ENCODE measurements around the gene PRG2. TPM values are rescaled to one million over a fixed set of nuclear protein-coding genes. Genes with fewer than 3 reads are reported as not detected.

PRG2 gene
- total RNA-seq, 1 donor from 2014 or later, result 1.0 TPM

DNA sequence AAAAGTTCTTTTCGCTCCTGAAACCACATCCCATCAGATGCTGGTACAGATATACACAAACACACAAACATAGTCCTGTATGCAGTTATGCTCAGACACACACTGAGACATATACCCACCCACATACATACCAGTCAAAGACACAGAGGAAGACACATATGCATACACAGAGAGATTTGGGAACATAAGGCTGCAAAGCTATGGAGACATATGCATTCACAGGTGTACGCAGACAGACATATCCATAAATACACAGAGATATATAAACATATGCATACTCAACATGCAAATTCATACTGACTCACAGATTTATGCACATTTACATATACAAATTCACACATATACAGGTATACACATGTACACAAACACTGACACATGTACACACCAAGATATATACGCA, 15.5 kb downstream of the PRG2 start:
- no peak overlapping the region for H3K27ac ChIP-seq (ENCODE audit: low read depth, low read length)
- no peaks in the 10 kb centered on the region for H3K4me1 ChIP-seq (ENCODE audit: control insufficient read depth in 3 of 3, insufficient read depth in 3 of 3, low read length in 3 of 3)
- no peak overlapping the region for H3K4me3 ChIP-seq (ENCODE audit: low read length in 3 of 3)
- H3K27me3 ChIP-seq (ENCODE audit: control insufficient read depth in 3 of 3, insufficient read depth in 3 of 3, low read length in 3 of 3), result peaks cover 0 to 11% (median 7%) of the 10 kb centered on the region in 3 donors
- H3K36me3 ChIP-seq (ENCODE audit: control insufficient read depth in 3 of 3, insufficient read depth in 3 of 3, low read length in 3 of 3), result no peaks in the 10 kb centered on the region
- no peak overlapping the region for H3K9ac ChIP-seq (ENCODE audit: low read depth in 1 of 3, low read length in 3 of 3)
- H3K9me3 ChIP-seq (ENCODE audit: control insufficient read depth in 3 of 3, low read length in 3 of 3), result no peaks in the 10 kb centered on the region

DNA sequence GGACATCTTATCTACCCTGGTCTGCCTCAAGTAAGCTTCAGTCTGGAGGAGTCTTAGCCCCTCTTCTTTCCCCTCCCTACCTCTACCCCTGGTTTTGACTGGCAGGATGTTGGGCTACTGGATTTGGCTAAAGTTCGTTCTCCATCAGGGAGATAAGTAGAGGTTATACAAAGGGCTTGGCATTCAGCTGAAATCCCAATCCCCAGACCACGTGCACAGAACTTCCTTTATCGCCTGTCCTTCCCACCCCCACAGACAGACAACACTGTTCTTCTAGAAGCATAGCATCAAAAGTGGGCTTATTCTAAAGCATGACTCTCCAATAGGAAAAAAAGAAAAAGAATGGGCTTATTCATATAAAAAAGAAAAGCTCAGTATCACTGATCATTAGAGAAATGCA, 17.3 kb downstream of the PRG2 start:
- Histone ChIP-seq H3K4me1 (ENCODE audit: control insufficient read depth in 3 of 3, insufficient read depth in 3 of 3, low read length in 3 of 3) (peaks cover 0 to 3% (median 0%) of the 10 kb centered on the region in 3 donors), H3K4me3 (ENCODE audit: low read length in 3 of 3) (no peak overlapping the region), H3K9ac (ENCODE audit: low read depth in 1 of 3, low read length in 3 of 3) (no peak overlapping the region), H3K27ac (ENCODE audit: low read depth, low read length) (no peak overlapping the region), H3K36me3 (ENCODE audit: control insufficient read depth in 3 of 3, insufficient read depth in 3 of 3, low read length in 3 of 3) (no peaks in the 10 kb centered on the region), H3K27me3 (ENCODE audit: control insufficient read depth in 3 of 3, insufficient read depth in 3 of 3, low read length in 3 of 3) (peaks cover 1 to 7% (median 4%) of the 10 kb centered on the region in 3 donors), H3K9me3 (ENCODE audit: control insufficient read depth in 3 of 3, low read length in 3 of 3) (no peaks in the 10 kb centered on the region)

GRCh38 chr11:57370941-57371340, 19.5 kb downstream of the PRG2 start:
- no peak overlapping the region for H3K9ac ChIP-seq (ENCODE audit: low read depth in 1 of 3, low read length in 3 of 3)
- H3K36me3 ChIP-seq (ENCODE audit: control insufficient read depth in 3 of 3, insufficient read depth in 3 of 3, low read length in 3 of 3), result no peaks in the 10 kb centered on the region
- H3K4me3 ChIP-seq (ENCODE audit: low read length in 3 of 3), result no peak overlapping the region
- H3K4me1 ChIP-seq (ENCODE audit: control insufficient read depth in 3 of 3, insufficient read depth in 3 of 3, low read length in 3 of 3), result peaks cover 0 to 3% (median 0%) of the 10 kb centered on the region in 3 donors
- H3K27me3 ChIP-seq (ENCODE audit: control insufficient read depth in 3 of 3, insufficient read depth in 3 of 3, low read length in 3 of 3), result peaks cover 0 to 3% (median 0%) of the 10 kb centered on the region in 3 donors
- H3K27ac ChIP-seq (ENCODE audit: low read depth, low read length), result no peak overlapping the region
- no peaks in the 10 kb centered on the region for H3K9me3 ChIP-seq (ENCODE audit: control insufficient read depth in 3 of 3, low read length in 3 of 3)

GRCh38 chr11:57370251-57370650, 20.2 kb downstream of the PRG2 start:
- Histone ChIP-seq H3K27me3 (ENCODE audit: control insufficient read depth in 3 of 3, insufficient read depth in 3 of 3, low read length in 3 of 3) (peaks cover 0 to 3% (median 0%) of the 10 kb centered on the region in 3 donors), H3K4me1 (ENCODE audit: control insufficient read depth in 3 of 3, insufficient read depth in 3 of 3, low read length in 3 of 3) (peaks cover 0 to 3% (median 0%) of the 10 kb centered on the region in 3 donors), H3K27ac (ENCODE audit: low read depth, low read length) (no peak overlapping the region), H3K9me3 (ENCODE audit: control insufficient read depth in 3 of 3, low read length in 3 of 3) (no peaks in the 10 kb centered on the region), H3K4me3 (ENCODE audit: low read length in 3 of 3) (no peak overlapping the region), H3K9ac (ENCODE audit: low read depth in 1 of 3, low read length in 3 of 3) (no peak overlapping the region), H3K36me3 (ENCODE audit: control insufficient read depth in 3 of 3, insufficient read depth in 3 of 3, low read length in 3 of 3) (no peaks in the 10 kb centered on the region)

DNA sequence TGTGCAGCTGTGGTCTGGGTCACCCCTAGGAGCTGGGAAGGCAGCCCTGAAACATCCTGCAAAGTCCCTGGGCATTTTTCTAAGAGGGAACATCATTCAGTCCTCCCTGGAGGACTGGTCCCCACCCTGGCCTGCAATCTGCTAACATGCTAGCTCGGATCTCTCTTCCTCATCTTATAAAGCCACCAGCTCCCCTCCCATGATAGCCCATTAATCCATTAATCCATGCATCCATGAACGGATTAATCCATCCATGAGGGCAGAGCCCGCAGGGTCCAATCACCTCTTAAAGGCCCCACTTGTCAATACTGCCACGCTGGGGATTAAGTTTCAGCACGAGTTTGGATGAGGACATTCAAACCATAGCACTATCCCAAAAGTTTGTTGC, 21.6 kb downstream of the PRG2 start:
- Histone ChIP-seq H3K4me1 (ENCODE audit: control insufficient read depth in 3 of 3, insufficient read depth in 3 of 3, low read length in 3 of 3) (peaks cover 0 to 3% (median 0%) of the 10 kb centered on the region in 3 donors), H3K9me3 (ENCODE audit: control insufficient read depth in 3 of 3, low read length in 3 of 3) (no peaks in the 10 kb centered on the region), H3K9ac (ENCODE audit: low read depth in 1 of 3, low read length in 3 of 3) (no peak overlapping the region), H3K36me3 (ENCODE audit: control insufficient read depth in 3 of 3, insufficient read depth in 3 of 3, low read length in 3 of 3) (no peaks in the 10 kb centered on the region), H3K27ac (ENCODE audit: low read depth, low read length) (no peak overlapping the region), H3K4me3 (ENCODE audit: low read length in 3 of 3) (no peak overlapping the region), H3K27me3 (ENCODE audit: control insufficient read depth in 3 of 3, insufficient read depth in 3 of 3, low read length in 3 of 3) (peaks cover 0 to 3% (median 0%) of the 10 kb centered on the region in 3 donors)

DNA sequence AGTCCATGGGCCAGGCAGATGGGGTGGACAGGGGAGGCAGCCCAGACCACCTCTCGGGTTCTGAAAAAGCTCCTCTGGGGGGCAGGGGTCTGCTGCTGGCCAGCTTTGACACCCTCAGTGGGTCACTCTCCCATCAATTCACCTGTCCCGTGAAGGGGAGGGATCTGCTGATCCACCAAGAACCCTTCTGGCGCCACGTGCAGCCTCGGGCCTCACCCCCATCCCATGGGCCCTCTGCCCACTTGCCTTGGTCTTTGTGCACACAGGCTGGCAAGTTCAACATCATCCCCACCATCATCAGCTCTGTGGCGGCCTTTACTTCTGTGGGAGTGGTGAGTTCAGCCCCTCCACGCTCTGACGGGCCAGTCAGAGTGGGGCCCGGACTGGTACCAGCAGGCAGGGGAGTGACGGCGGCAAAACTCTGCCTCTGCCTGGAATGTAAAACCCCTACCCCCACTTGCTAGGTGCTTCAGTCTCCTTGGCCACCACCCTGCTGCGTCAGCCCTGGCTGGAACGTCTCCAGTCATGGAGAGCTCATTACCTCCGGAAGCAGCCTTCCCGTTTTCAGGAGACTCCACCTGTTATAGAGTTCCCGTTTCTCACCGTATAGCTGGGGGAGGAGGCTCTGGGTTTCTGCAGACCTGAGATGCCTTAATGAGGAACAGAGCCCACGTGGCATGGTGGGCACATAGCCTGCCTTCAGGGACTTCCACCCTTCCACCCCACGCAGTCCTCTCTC, 22.2 kb downstream of the PRG2 start:
- Histone ChIP-seq H3K27ac (ENCODE audit: low read depth, low read length) (no peak overlapping the region), H3K36me3 (ENCODE audit: control insufficient read depth in 3 of 3, insufficient read depth in 3 of 3, low read length in 3 of 3) (no peaks in the 10 kb centered on the region), H3K4me3 (ENCODE audit: low read length in 3 of 3) (no peak overlapping the region), H3K9me3 (ENCODE audit: control insufficient read depth in 3 of 3, low read length in 3 of 3) (no peaks in the 10 kb centered on the region), H3K27me3 (ENCODE audit: control insufficient read depth in 3 of 3, insufficient read depth in 3 of 3, low read length in 3 of 3) (peaks cover 0 to 3% (median 0%) of the 10 kb centered on the region in 3 donors), H3K4me1 (ENCODE audit: control insufficient read depth in 3 of 3, insufficient read depth in 3 of 3, low read length in 3 of 3) (peaks cover 0 to 3% (median 0%) of the 10 kb centered on the region in 3 donors), H3K9ac (ENCODE audit: low read depth in 1 of 3, low read length in 3 of 3) (no peak overlapping the region)

GRCh38 chr11:57364851-57365660, 25.4 kb downstream of the PRG2 start:
- Histone ChIP-seq H3K27me3 (ENCODE audit: control insufficient read depth in 3 of 3, insufficient read depth in 3 of 3, low read length in 3 of 3) (peaks cover 0 to 3% (median 0%) of the 10 kb centered on the region in 3 donors), H3K36me3 (ENCODE audit: control insufficient read depth in 3 of 3, insufficient read depth in 3 of 3, low read length in 3 of 3) (no peaks in the 10 kb centered on the region), H3K4me1 (ENCODE audit: control insufficient read depth in 3 of 3, insufficient read depth in 3 of 3, low read length in 3 of 3) (peaks cover 3 to 4% (median 3%) of the 10 kb centered on the region in 3 donors), H3K27ac (ENCODE audit: low read depth, low read length) (no peak overlapping the region), H3K9ac (ENCODE audit: low read depth in 1 of 3, low read length in 3 of 3) (no peak overlapping the region), H3K9me3 (ENCODE audit: control insufficient read depth in 3 of 3, low read length in 3 of 3) (no peaks in the 10 kb centered on the region), H3K4me3 (ENCODE audit: low read length in 3 of 3) (no peak overlapping the region)

DNA sequence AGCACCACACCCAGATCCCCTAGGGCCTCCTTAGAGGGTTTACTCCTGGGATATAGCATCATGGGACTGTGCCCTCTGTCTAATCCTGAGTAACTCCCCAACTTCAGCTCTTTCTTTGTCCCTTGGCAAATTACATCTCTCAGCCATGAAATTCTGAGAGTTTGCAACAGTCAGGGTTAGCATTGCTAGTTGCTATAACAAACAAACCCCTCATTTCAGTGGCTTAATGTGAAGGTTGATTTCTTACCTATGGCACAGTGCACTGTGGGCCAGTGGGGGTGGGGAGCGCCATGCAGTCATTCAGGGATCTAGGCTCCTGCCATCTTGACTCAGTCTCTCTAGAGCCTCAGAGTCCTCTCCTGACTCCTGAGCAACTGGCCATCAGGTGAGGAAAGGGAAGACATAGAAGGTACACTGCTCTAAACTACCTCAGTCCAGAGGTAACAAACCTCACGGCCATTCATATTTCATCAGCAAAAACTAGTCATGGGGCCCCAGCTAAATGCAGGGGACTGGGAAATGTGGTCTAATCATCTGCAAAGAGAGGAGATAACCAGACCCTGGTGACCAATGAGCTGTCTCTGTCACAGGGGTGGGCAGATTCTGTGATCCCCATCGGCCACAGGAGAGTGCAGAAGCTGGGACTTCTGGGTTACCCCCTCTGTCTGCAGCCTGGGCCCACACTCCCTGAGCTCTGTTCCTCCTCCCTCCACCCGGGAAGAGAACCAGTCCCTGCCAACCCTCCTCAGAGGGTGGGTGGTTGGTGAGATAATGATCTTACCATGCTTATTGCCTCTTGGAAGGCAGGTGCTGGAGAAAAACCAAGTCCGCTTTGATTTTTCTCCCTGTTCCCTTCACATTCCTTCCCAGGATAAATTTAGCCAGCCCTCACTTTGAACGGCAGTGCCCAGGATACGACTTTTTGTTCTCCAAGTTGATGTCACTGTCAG, 27.0 kb downstream of the PRG2 start:
- Histone ChIP-seq H3K9ac (ENCODE audit: low read depth in 1 of 3, low read length in 3 of 3) (no peak overlapping the region), H3K27me3 (ENCODE audit: control insufficient read depth in 3 of 3, insufficient read depth in 3 of 3, low read length in 3 of 3) (peaks cover 0 to 3% (median 0%) of the 10 kb centered on the region in 3 donors), H3K4me3 (ENCODE audit: low read length in 3 of 3) (no peak overlapping the region), H3K36me3 (ENCODE audit: control insufficient read depth in 3 of 3, insufficient read depth in 3 of 3, low read length in 3 of 3) (no peaks in the 10 kb centered on the region), H3K9me3 (ENCODE audit: control insufficient read depth in 3 of 3, low read length in 3 of 3) (no peaks in the 10 kb centered on the region), H3K4me1 (ENCODE audit: control insufficient read depth in 3 of 3, insufficient read depth in 3 of 3, low read length in 3 of 3) (peaks cover 13 to 21% (median 17%) of the 10 kb centered on the region in 3 donors), H3K27ac (ENCODE audit: low read depth, low read length) (no peak overlapping the region)

- H3K9ac ChIP-seq (ENCODE audit: low read depth in 1 of 3, low read length in 3 of 3), result no peak overlapping the region
- H3K36me3 ChIP-seq (ENCODE audit: control insufficient read depth in 3 of 3, insufficient read depth in 3 of 3, low read length in 3 of 3), result no peaks in the 10 kb centered on the region
- no peak overlapping the region for H3K27ac ChIP-seq (ENCODE audit: low read depth, low read length)
- peaks cover 19 to 30% (median 26%) of the 10 kb centered on the region in 3 donors for H3K4me1 ChIP-seq (ENCODE audit: control insufficient read depth in 3 of 3, insufficient read depth in 3 of 3, low read length in 3 of 3)
- H3K9me3 ChIP-seq (ENCODE audit: control insufficient read depth in 3 of 3, low read length in 3 of 3), result no peaks in the 10 kb centered on the region
- H3K27me3 ChIP-seq (ENCODE audit: control insufficient read depth in 3 of 3, insufficient read depth in 3 of 3, low read length in 3 of 3), result no peaks in the 10 kb centered on the region
- no peak overlapping the region for H3K4me3 ChIP-seq (ENCODE audit: low read length in 3 of 3)
Measured at GRCh38 chr11:57361926-57362325, 28.5 kb downstream of the PRG2 start.

Data from skeletal muscle tissue (tissue), 4 donors.